Inflammatory macrophage treated with lipopolysaccharide for 1 hour (primary cell): ENCODE results near the gene BMX.

ENCODE experiments used
- DNase-seq, 2 donors: peaks; one replicate each; pipeline ENCODE4 v3.0.0-alpha.2; 2020 to 2022

BMX gene

GRCh38 chrX:15509845-15510244, 9.2 kb downstream of the BMX start:
- DNase-seq, result no peak

- no peak for DNase-seq
These were observed 11.0 kb downstream of the BMX start for GRCh38 chrX:15511563-15511962.

GRCh38 chrX:15512401-15512965, 11.9 kb downstream of the BMX start:
- DNase-seq, result peak; percentile 2 to 35

- no peak for DNase-seq
These were observed 13.7 kb downstream of the BMX start for GRCh38 chrX:15514279-15514678.

GRCh38 chrX:15515931-15516330, 15.3 kb downstream of the BMX start:
- no peak for DNase-seq

- DNase-seq, result no peak
These were observed 21.9 kb downstream of the BMX start for GRCh38 chrX:15522464-15522863.

GRCh38 chrX:15523088-15523487, 22.5 kb downstream of the BMX start:
- no peak for DNase-seq

- no peak for DNase-seq
These were observed 23.8 kb downstream of the BMX start for GRCh38 chrX:15524417-15524816.

GRCh38 chrX:15525664-15526416, 25.2 kb downstream of the BMX start:
- DNase-seq, result no peak

GRCh38 chrX:15529165-15529564, 28.6 kb downstream of the BMX start:
- no peak for DNase-seq

- no peak for DNase-seq
These were observed 29.7 kb downstream of the BMX start for GRCh38 chrX:15530318-15530717.

- DNase-seq, result peak; percentile 1 to 5
These were observed 46.1 kb downstream of the BMX start for GRCh38 chrX:15546745-15547144.

- no peak for DNase-seq
These were observed 46.7 kb downstream of the BMX start for GRCh38 chrX:15547356-15547755.

- no peak for DNase-seq
These were observed 48.8 kb downstream of the BMX start for GRCh38 chrX:15549189-15550012.

GRCh38 chrX:15559227-15559626, 58.6 kb downstream of the BMX start:
- DNase-seq, result no peak

- no peak for DNase-seq
These were observed 60.3 kb downstream of the BMX start for GRCh38 chrX:15560924-15561323.

GRCh38 chrX:15563056-15563455, 62.4 kb downstream of the BMX start:
- DNase-seq, result no peak

GRCh38 chrX:15564981-15565579, 64.5 kb downstream of the BMX start:
- DNase-seq, result peak; percentile 28 to 34

GRCh38 chrX:15566244-15566643, 65.6 kb downstream of the BMX start:
- no peak for DNase-seq

- no peak for DNase-seq
These were observed 66.7 kb downstream of the BMX start for GRCh38 chrX:15567267-15567666.

- no peak for DNase-seq
These were observed 67.4 kb downstream of the BMX start for GRCh38 chrX:15567886-15568616.

GRCh38 chrX:15570145-15570544, 69.5 kb downstream of the BMX start:
- DNase-seq, result no peak

- DNase-seq, result no peak
These were observed 73.4 kb downstream of the BMX start for GRCh38 chrX:15574017-15574416.
